ENCODE data around the gene TRPM3. TPM values are rescaled to one million over a fixed set of nuclear protein-coding genes. Genes with fewer than 3 reads are reported as not detected.

TRPM3 gene
- polyA plus RNA-seq, 2 of the 4 experiments (the other 2 are of a cell fraction): not detected

DNA sequence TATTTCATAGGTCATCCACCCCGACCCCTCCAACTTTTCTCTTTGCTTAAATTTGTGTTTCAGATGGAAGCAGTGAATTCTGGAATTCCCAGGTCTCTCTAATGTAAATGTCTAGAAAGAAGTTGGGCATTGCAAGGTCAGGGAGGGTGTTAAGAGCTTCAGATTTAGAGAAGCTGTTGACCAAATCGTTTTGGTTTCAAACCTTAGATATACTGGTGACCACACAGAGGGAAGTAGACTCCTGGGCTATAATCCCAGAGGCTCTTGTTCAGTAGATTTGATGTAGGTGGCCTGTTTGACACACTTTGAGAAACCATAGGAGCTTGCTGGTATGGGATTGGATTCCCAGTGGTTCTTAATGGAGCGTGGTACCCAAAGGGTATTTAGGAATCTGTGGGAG, 569.6 kb downstream of the TRPM3 start (continued):
- TF ChIP-seq EHF (CRISPR knock-in tag; IDR thresholded peaks at IDR 0.05) (no peak), ESRRA (IDR thresholded peaks at IDR 0.05; ENCODE audit: borderline replicate concordance, low read length) (no peak), TFCP2L1 (CRISPR knock-in tag; IDR thresholded peaks at IDR 0.05) (no peak), KDM5A (IDR thresholded peaks at IDR 0.05) (no peak), CBX2 (IDR thresholded peaks at IDR 0.05; ENCODE audit: borderline replicate concordance, low read depth) (no peak), MAFK (IDR thresholded peaks at IDR 0.05; ENCODE audit: partially characterized antibody) (no peak)
- TF ChIP-seq, protein P1, sequence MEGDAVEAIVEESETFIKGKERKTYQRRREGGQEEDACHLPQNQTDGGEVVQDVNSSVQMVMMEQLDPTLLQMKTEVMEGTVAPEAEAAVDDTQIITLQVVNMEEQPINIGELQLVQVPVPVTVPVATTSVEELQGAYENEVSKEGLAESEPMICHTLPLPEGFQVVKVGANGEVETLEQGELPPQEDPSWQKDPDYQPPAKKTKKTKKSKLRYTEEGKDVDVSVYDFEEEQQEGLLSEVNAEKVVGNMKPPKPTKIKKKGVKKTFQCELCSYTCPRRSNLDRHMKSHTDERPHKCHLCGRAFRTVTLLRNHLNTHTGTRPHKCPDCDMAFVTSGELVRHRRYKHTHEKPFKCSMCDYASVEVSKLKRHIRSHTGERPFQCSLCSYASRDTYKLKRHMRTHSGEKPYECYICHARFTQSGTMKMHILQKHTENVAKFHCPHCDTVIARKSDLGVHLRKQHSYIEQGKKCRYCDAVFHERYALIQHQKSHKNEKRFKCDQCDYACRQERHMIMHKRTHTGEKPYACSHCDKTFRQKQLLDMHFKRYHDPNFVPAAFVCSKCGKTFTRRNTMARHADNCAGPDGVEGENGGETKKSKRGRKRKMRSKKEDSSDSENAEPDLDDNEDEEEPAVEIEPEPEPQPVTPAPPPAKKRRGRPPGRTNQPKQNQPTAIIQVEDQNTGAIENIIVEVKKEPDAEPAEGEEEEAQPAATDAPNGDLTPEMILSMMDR (IDR thresholded peaks at IDR 0.05): no peak

DNA sequence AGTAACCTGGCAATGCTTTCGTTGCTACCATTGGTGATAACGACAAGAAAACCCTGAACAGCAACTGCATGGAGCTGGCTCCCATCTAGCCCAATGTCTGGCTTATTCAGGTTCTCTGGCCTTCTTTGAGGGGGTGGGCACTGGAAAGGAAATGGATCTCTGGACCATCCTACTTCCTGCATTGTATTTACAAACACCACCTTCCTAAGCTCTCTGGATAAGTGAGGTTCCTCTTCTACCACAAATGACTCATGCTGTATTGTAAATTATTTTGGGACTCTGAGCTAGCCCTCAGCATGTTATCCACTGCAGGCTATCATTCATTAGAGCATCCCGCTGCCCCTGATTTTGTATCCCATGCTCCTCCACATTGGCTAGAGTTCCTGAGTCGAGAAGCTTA, 570.0 kb downstream of the TRPM3 start:
- FAIRE-seq: no peak

DNA sequence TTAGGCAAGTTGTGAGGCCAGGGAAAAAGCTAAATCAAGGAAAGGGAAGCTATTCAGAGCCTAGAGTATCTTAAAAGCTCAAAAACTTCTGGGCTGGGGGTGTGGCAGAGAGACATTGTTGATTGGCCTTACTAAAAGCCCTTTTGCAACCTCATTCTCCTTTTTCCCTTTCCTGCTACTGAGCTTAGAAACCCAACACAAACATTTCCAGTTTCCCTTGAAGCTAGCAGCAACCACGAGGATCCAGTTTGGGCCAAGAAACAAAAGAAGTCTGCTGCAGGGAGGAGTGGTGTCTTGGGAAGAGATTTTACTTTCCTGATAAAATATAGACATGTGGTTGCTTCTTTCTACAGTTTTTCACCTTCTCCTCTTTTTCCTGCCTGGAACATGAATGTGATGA, 571.5 kb downstream of the TRPM3 start:
- POLR2A ChIA-PET: no interaction called here
- WGBS (ENCODE audit: missing lambda C conversion rate): 10% methylated on average over 1 of the region's 1 CpG
- DNase-seq (ENCODE audit: low read depth in 1 of 2, low spot score in 1 of 2): no peak
- Histone ChIP-seq H3K27ac (no peak overlapping the region), H3K4me2 (no peak overlapping the region), H3K9me3 (no peaks in the 10 kb centered on the region), H3K4me1 (no peaks in the 10 kb centered on the region), H3K4me3 (no peak overlapping the region)
- no peak for ATAC-seq
- TF ChIP-seq ESRRA (IDR thresholded peaks at IDR 0.05; ENCODE audit: borderline replicate concordance, low read length) (no peak), CHD4 (IDR thresholded peaks at IDR 0.05; ENCODE audit: borderline replicate concordance) (no peak), CBX2 (IDR thresholded peaks at IDR 0.05; ENCODE audit: borderline replicate concordance, low read depth) (no peak), KDM5A (IDR thresholded peaks at IDR 0.05) (no peak), RARB (CRISPR knock-in tag; IDR thresholded peaks at IDR 0.05) (no peak), FOSL2 (IDR thresholded peaks at IDR 0.05) (no peak), FOSL2 (CRISPR knock-in tag; IDR thresholded peaks at IDR 0.05) (no peak)
- TF ChIP-seq, protein P2, sequence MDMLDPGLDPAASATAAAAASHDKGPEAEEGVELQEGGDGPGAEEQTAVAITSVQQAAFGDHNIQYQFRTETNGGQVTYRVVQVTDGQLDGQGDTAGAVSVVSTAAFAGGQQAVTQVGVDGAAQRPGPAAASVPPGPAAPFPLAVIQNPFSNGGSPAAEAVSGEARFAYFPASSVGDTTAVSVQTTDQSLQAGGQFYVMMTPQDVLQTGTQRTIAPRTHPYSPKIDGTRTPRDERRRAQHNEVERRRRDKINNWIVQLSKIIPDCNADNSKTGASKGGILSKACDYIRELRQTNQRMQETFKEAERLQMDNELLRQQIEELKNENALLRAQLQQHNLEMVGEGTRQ (IDR thresholded peaks at IDR 0.05): no peak
- TF ChIP-seq, protein P3, sequence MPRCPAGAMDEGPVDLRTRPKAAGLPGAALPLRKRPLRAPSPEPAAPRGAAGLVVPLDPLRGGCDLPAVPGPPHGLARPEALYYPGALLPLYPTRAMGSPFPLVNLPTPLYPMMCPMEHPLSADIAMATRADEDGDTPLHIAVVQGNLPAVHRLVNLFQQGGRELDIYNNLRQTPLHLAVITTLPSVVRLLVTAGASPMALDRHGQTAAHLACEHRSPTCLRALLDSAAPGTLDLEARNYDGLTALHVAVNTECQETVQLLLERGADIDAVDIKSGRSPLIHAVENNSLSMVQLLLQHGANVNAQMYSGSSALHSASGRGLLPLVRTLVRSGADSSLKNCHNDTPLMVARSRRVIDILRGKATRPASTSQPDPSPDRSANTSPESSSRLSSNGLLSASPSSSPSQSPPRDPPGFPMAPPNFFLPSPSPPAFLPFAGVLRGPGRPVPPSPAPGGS (IDR thresholded peaks at IDR 0.05): no peak
- TF ChIP-seq, protein P1 (IDR thresholded peaks at IDR 0.05): no peak
- CTCF ChIA-PET: no interaction called here
- no peak for FAIRE-seq

More for the DNA sequence above, 570.0 kb downstream of the TRPM3 start:
- CTCF ChIA-PET: no interaction called here
- Histone ChIP-seq H3K4me3 (no peak overlapping the region), H3K4me2 (no peak overlapping the region), H3K9me3 (no peaks in the 10 kb centered on the region), H3K4me1 (no peaks in the 10 kb centered on the region), H3K27ac (no peak overlapping the region)
- no peak for ATAC-seq
- POLR2A ChIA-PET: no interaction called here
- 35% methylated on average over 4 of the region's 4 CpGs for WGBS (ENCODE audit: missing lambda C conversion rate)
- DNase-seq (ENCODE audit: low read depth in 1 of 2, low spot score in 1 of 2): no peak
- TF ChIP-seq, protein P4, sequence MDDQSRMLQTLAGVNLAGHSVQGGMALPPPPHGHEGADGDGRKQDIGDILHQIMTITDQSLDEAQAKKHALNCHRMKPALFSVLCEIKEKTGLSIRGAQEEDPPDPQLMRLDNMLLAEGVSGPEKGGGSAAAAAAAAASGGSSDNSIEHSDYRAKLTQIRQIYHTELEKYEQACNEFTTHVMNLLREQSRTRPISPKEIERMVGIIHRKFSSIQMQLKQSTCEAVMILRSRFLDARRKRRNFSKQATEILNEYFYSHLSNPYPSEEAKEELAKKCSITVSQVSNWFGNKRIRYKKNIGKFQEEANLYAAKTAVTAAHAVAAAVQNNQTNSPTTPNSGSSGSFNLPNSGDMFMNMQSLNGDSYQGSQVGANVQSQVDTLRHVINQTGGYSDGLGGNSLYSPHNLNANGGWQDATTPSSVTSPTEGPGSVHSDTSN (IDR thresholded peaks at IDR 0.05): no peak
- TF ChIP-seq RFX5 (IDR thresholded peaks at IDR 0.05) (no peak), RAD21 (conservative IDR thresholded peaks at IDR 0.05 in 1 of 2, IDR thresholded peaks at IDR 0.05 in 1 of 2) (no peak), EP300 (IDR thresholded peaks at IDR 0.05) (no peak), ZNF302 (CRISPR knock-in tag; IDR thresholded peaks at IDR 0.05) (no peak), KDM1A (IDR thresholded peaks at IDR 0.05; ENCODE audit: low read depth) (no peak)
- TF ChIP-seq, protein P5, sequence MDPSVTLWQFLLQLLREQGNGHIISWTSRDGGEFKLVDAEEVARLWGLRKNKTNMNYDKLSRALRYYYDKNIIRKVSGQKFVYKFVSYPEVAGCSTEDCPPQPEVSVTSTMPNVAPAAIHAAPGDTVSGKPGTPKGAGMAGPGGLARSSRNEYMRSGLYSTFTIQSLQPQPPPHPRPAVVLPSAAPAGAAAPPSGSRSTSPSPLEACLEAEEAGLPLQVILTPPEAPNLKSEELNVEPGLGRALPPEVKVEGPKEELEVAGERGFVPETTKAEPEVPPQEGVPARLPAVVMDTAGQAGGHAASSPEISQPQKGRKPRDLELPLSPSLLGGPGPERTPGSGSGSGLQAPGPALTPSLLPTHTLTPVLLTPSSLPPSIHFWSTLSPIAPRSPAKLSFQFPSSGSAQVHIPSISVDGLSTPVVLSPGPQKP (IDR thresholded peaks at IDR 0.05; ENCODE audit: low read depth, low read length): no peak
- TF ChIP-seq, protein P6, sequence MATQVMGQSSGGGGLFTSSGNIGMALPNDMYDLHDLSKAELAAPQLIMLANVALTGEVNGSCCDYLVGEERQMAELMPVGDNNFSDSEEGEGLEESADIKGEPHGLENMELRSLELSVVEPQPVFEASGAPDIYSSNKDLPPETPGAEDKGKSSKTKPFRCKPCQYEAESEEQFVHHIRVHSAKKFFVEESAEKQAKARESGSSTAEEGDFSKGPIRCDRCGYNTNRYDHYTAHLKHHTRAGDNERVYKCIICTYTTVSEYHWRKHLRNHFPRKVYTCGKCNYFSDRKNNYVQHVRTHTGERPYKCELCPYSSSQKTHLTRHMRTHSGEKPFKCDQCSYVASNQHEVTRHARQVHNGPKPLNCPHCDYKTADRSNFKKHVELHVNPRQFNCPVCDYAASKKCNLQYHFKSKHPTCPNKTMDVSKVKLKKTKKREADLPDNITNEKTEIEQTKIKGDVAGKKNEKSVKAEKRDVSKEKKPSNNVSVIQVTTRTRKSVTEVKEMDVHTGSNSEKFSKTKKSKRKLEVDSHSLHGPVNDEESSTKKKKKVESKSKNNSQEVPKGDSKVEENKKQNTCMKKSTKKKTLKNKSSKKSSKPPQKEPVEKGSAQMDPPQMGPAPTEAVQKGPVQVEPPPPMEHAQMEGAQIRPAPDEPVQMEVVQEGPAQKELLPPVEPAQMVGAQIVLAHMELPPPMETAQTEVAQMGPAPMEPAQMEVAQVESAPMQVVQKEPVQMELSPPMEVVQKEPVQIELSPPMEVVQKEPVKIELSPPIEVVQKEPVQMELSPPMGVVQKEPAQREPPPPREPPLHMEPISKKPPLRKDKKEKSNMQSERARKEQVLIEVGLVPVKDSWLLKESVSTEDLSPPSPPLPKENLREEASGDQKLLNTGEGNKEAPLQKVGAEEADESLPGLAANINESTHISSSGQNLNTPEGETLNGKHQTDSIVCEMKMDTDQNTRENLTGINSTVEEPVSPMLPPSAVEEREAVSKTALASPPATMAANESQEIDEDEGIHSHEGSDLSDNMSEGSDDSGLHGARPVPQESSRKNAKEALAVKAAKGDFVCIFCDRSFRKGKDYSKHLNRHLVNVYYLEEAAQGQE (IDR thresholded peaks at IDR 0.05): no peak
- TF ChIP-seq, protein P7, sequence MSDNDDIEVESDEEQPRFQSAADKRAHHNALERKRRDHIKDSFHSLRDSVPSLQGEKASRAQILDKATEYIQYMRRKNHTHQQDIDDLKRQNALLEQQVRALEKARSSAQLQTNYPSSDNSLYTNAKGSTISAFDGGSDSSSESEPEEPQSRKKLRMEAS (IDR thresholded peaks at IDR 0.05): no peak

Data from A549 (cell line).